OCI-LY7 (cell line): ENCODE results near the gene MUC5B. TPM values are rescaled to one million over a fixed set of nuclear protein-coding genes. Genes with fewer than 3 reads are reported as not detected.

Experiments
- BruUV-seq: library from RNA; stranded (reverse); fragments of 400-500 nt; replicated peaks from 2 replicates; lab custom pipeline; 2021; lab: Mats Ljungman, UMichigan
- CTCF ChIA-PET: fragments of 300-600 bp; sonication (Branson Sonifier 250); formaldehyde crosslinking; loops from one replicate; lab custom pipeline; 2022; ENCODE audit warnings: antibody characterized with exemption; ENCODE audit not compliant: unreplicated experiment; lab: Charles Lee
- POLR2A ChIA-PET: fragments of 300-600 bp; sonication (Branson Sonifier 250); formaldehyde crosslinking; loops from one replicate; lab custom pipeline; 2022; ENCODE audit warnings: antibody characterized with exemption; lab: Charles Lee
- DNase-seq: peaks from one replicate; pipeline ENCODE4 v3.0.0-alpha.2; 2015; ENCODE audit warnings: low spot score
- H2AFZ ChIP-seq: fragments of 200-600 bp; sonication (generic), shearing (Covaris generic); 2 replicates; pipeline ENCODE4 v1.6.1; 2014; ENCODE audit warnings: mild to moderate bottlenecking, antibody characterized with exemption, low read length, moderate library complexity
- H3K27ac ChIP-seq: fragments of 200-600 bp; sonication (generic); 2 replicates; pipeline ENCODE4 v1.5.1; 2014; ENCODE audit warnings: mixed run types, low read depth, mild to moderate bottlenecking, moderate library complexity, low read length, inconsistent platforms; ENCODE audit not compliant: poor library complexity, severe bottlenecking
- H3K36me3 ChIP-seq: fragments of 200-600 bp; sonication (generic); 2 replicates; pipeline ENCODE4 v1.6.1; 2014; ENCODE audit warnings: mild to moderate bottlenecking, antibody characterized with exemption, low read length, moderate library complexity, mixed read lengths; ENCODE audit not compliant: insufficient read depth
- H3K4me1 ChIP-seq: fragments of 200-600 bp; sonication (generic); 2 replicates; pipeline ENCODE4 v1.5.1; 2014; ENCODE audit warnings: mild to moderate bottlenecking, low read length; ENCODE audit not compliant: insufficient read depth, poor library complexity, severe bottlenecking
- H3K4me2 ChIP-seq: fragments of 200-600 bp; sonication (generic); 2 replicates; pipeline ENCODE4 v1.6.1; 2014; ENCODE audit warnings: mild to moderate bottlenecking, low read length
- H3K4me3 ChIP-seq: fragments of 200-600 bp; sonication (generic); 2 replicates; pipeline ENCODE4 v1.5.1; 2014; ENCODE audit warnings: mild to moderate bottlenecking, low read depth, low read length; ENCODE audit not compliant: poor library complexity, severe bottlenecking
- H3K79me2 ChIP-seq: fragments of 200-600 bp; sonication (generic); 2 replicates; pipeline ENCODE4 v1.6.1; 2016; ENCODE audit warnings: low read depth, mild to moderate bottlenecking, low read length, moderate library complexity, mixed read lengths; ENCODE audit not compliant: insufficient read depth
- H3K9me2 ChIP-seq: fragments of 200-600 bp; sonication (generic); 2 replicates; pipeline ENCODE4 v1.6.1; 2016; ENCODE audit warnings: mild to moderate bottlenecking, low read length, mixed read lengths; ENCODE audit not compliant: insufficient read depth
- H3K9me3 ChIP-seq: fragments of 200-600 bp; sonication (generic); 2 replicates; pipeline ENCODE4 v1.6.1; 2014; ENCODE audit warnings: mild to moderate bottlenecking, mixed run types, low read length, mixed read lengths
- H4K20me1 ChIP-seq: fragments of 200-600 bp; sonication (generic); 2 replicates; pipeline ENCODE4 v1.6.1; 2014; ENCODE audit warnings: mild to moderate bottlenecking, antibody characterized with exemption, low read length, moderate library complexity, mixed read lengths; ENCODE audit not compliant: insufficient read depth
- CTCF ChIP-seq: fragments of 200-600 bp; sonication (generic); conservative IDR thresholded peaks from 2 replicates; pipeline ENCODE4 v1.5.1; 2014; ENCODE audit warnings: mild to moderate bottlenecking, antibody characterized with exemption, low read length, moderate library complexity, mixed read lengths
- EZH2phosphoT487 ChIP-seq: fragments of 200-600 bp; sonication (generic); IDR thresholded peaks from 2 replicates; pipeline ENCODE4 v1.6.1; 2018; ENCODE audit warnings: low read depth, borderline replicate concordance, mild to moderate bottlenecking, mixed run types, antibody characterized with exemption, low read length, moderate library complexity, mixed read lengths
- intact Hi-C: fragments of 100-400 bp; cut with micrococcal nuclease; formaldehyde crosslinking; loops from one replicate; pipeline ENCODE4 v1.10.0; 2022; ENCODE audit not compliant: unreplicated experiment
- total RNA-seq, 2 experiments: library from RNA; depleted of rRNA in 1 of 2; stranded (reverse); fragments of >200 nt in 1 of 2; shearing (Covaris generic) in 1 of 2; gene quantifications; 2 replicates each; pipeline ENCODE4 v1.2.3, GENCODE V29; 2014 to 2022

MUC5B gene
- total RNA-seq, 2 experiments from 2014 or later: under 0.01 TPM; not detected in 1

- ChIA-PET CTCF (no interaction called here), POLR2A (no interaction called here)
- TF ChIP-seq EZH2phosphoT487 (no peak), CTCF (no peak)
- Histone ChIP-seq H3K36me3 (peaks cover 7% of the 10 kb centered on the region; the same call in 1 of the 2 replicates), H3K79me2 (no peaks in the 10 kb centered on the region), H3K9me3 (no peaks in the 10 kb centered on the region), H3K27ac (no peak overlapping the region), H3K4me2 (no peak overlapping the region), H3K4me1 (no peaks in the 10 kb centered on the region), H2AFZ (no peak overlapping the region), H3K4me3 (no peak overlapping the region), H3K9me2 (no peaks in the 10 kb centered on the region), H4K20me1 (no peaks in the 10 kb centered on the region)
- intact Hi-C loops: no loop called here
- DNase-seq: no peak
- BruUV-seq: no TSS peak
These were observed 59.1 kb downstream of the MUC5B start for GRCh38 chr11:1281974-1282365.

GRCh38 chr11:1283091-1283511 lies 60.2 kb downstream of the MUC5B start:
- no peak overlapping the region for H3K4me3 ChIP-seq
- ChIA-PET POLR2A (no interaction called here), CTCF (no interaction called here)
- peaks cover 10% of the 10 kb centered on the region for H3K36me3 ChIP-seq
- DNase-seq: no peak
- no peak overlapping the region for H2AFZ ChIP-seq
- no peak for TF ChIP-seq EZH2phosphoT487
- no peak for TF ChIP-seq CTCF
- no peaks in the 10 kb centered on the region for H3K79me2 ChIP-seq
- no TSS peak for BruUV-seq
- intact Hi-C loops: no loop called here
- H3K4me2 ChIP-seq: no peak overlapping the region
- no peaks in the 10 kb centered on the region for H3K9me3 ChIP-seq
- H3K4me1 ChIP-seq: no peaks in the 10 kb centered on the region
- no peaks in the 10 kb centered on the region for H4K20me1 ChIP-seq
- H3K9me2 ChIP-seq: no peaks in the 10 kb centered on the region
- no peak overlapping the region for H3K27ac ChIP-seq

- no TSS peak for BruUV-seq
- H3K9me2 ChIP-seq: no peaks in the 10 kb centered on the region
- intact Hi-C loops: no loop called here
- no peaks in the 10 kb centered on the region for H3K4me1 ChIP-seq
- H2AFZ ChIP-seq: no peak overlapping the region
- H3K9me3 ChIP-seq: no peaks in the 10 kb centered on the region
- no peaks in the 10 kb centered on the region for H4K20me1 ChIP-seq
- H3K4me3 ChIP-seq: no peak overlapping the region
- POLR2A ChIA-PET: no interaction called here
- no peak for DNase-seq
- peaks cover 18% of the 10 kb centered on the region for H3K36me3 ChIP-seq
- TF ChIP-seq CTCF (no peak), EZH2phosphoT487 (no peak)
- no peak overlapping the region for H3K4me2 ChIP-seq
- CTCF ChIA-PET: no interaction called here
- H3K27ac ChIP-seq: no peak overlapping the region
- no peaks in the 10 kb centered on the region for H3K79me2 ChIP-seq
These were observed 61.0 kb downstream of the MUC5B start for GRCh38 chr11:1283906-1284305.
